HK-2 (cell line): ENCODE measurements around the gene PCDHA3.
"Not testable (repeated sequence)": the region's sequence is repeated elsewhere in the genome, so short reads cannot be mapped to it uniquely, and the experiment has no call there.

Experiments
- DNase-seq: peaks from one replicate; pipeline ENCODE4 v3.0.0-alpha.2; 2018; ENCODE audit not compliant: unreplicated experiment

PCDHA3 gene

DNA sequence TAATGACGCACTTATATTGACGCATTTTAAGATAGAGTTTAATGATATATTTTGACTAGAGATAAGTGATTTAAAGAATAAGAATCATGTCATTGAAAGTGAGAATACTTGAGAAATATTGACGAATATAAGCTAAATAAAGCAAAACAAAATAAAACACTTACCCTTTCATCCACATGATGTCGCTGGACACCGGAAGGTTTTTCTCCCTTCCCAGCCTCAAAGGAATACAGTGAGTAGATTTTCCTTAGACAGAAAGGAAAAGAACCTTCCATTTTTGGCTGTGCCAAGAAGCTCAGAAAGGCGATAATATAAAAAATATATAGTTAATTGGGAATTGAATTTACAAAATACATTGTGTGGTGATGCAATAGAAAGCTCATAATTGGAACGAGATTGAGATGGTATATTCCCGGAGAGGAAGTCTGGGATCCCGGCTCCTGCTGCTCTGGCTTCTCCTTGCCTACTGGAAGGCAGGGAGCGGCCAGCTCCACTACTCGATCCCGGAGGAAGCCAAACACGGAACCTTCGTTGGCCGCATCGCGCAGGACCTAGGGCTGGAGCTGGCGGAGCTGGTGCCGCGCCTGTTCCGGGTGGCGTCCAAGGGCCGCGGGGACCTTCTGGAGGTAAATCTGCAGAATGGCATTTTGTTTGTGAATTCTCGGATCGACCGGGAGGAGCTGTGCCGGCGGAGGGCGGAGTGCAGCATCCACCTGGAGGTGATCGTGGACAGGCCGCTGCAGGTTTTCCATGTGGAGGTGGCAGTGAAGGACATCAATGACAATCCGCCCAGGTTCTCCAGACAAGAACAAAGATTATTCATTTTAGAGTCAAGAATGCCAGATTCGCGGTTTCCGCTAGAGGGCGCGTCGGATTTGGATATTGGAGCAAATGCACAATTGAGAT, 20.8 kb downstream of the PCDHA3 start, which contains the start of gene PCDHA5:
Gene PCDHA5, plus strand, starts transcription at position 239 of the 906 bp plus-strand sequence.
- peak; percentile 16 for DNase-seq

- DNase-seq = no peak
These were observed 21.4 kb downstream of the PCDHA3 start for GRCh38 chr5:140822281-140822629.

DNA sequence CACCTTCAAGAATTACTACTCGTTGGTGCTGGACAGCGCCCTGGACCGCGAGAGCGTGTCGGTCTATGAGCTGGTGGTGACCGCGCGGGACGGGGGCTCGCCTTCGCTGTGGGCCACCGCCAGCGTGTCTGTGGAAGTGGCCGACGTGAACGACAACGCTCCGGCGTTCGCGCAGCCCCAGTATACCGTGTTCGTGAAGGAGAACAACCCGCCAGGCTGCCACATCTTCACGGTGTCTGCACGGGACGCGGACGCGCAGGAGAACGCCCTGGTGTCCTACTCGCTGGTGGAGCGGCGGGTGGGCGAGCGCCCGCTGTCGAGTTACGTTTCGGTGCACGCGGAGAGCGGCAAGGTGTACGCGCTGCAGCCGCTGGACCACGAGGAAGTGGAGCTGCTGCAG, 22.1 kb downstream of the PCDHA3 start:
- not testable (repeated sequence) for DNase-seq

DNA sequence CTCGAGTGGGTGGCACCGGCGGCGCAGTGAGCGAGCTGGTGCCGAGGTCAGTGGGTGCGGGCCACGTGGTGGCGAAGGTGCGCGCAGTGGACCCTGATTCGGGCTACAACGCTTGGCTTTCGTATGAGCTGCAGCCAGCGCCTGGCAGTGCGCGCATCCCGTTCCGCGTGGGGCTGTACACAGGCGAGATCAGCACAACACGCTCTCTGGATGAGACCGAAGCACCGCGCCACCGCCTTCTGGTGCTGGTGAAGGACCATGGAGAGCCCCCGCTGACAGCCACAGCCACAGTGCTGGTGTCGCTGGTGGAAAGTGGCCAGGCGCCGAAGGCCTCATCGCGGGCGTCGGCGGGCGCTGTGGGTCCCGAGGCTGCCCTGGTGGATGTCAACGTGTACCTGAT, 22.6 kb downstream of the PCDHA3 start:
- DNase-seq = no peak

GRCh38 chr5:140827704-140828361, 27.0 kb downstream of the PCDHA3 start, which contains the start of gene PCDHA6:
Gene PCDHA6, plus strand, starts transcription at chr5:140827960. Its CDS starts 132 bp downstream, at chr5:140828092.
- no peak for DNase-seq

- no peak for DNase-seq
These were observed 27.5 kb downstream of the PCDHA3 start for GRCh38 chr5:140828362-140828737.

DNA sequence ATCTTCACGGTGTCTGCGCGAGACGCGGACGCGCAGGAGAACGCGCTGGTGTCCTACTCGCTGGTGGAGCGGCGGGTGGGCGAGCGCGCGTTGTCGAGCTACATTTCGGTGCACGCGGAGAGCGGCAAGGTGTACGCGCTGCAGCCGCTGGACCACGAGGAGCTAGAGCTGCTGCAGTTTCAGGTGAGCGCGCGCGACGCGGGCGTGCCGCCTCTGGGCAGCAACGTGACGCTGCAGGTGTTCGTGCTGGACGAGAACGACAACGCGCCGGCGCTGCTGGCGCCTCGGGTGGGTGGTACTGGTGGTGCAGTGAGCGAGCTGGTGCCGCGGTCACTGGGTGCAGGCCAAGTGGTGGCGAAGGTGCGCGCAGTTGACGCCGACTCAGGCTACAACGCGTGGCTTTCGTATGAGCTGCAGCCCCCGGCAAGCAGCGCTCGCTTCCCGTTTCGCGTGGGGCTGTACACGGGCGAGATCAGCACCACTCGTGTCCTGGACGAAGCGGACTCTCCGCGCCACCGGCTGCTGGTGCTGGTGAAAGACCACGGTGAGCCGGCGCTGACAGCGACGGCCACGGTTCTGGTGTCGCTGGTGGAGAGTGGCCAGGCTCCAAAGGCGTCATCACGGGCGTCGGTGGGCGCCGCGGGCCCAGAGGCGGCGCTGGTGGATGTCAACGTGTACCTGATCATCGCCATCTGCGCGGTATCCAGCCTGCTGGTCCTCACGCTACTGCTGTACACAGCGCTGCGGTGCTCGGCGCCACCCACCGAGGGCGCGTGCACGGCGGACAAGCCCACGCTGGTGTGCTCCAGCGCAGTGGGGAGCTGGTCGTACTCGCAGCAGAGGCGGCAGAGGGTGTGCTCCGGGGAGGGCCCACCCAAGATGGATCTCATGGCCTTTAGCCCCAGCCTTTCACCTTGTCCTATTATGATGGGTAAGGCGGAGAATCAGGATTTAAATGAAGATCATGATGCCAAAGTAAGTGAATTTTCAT, 28.9 kb downstream of the PCDHA3 start:
- DNase-seq = not testable (repeated sequence)

DNA sequence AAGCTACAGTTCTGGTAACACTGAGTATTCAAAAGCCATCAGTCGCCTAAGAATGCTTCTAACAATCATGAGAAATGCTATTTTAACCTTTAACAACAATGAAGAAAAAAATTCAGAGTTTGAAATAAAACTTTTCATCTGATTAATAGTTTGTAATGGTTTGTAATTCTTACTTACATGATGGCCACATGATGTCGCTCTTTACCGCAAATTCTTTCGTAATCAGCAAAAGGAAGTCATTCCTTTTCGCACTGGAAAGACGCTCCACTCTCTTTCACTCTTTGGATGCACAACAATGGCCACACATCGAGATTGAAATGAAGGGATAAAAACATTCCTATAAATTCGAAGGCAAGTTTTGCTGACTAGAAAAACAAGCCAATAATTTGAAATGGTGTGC, 33.1 kb downstream of the PCDHA3 start, which contains the start of gene PCDHA7:
Gene PCDHA7, plus strand, starts transcription at position 277 of the 400 bp plus-strand sequence. Its CDS starts 115 bp downstream, at position 392.
- DNase-seq = no peak

- DNase-seq = not testable (repeated sequence)
These were observed 33.7 kb downstream of the PCDHA3 start for GRCh38 chr5:140834439-140835008.

GRCh38 chr5:140835622-140836510, 35.0 kb downstream of the PCDHA3 start:
- DNase-seq = no peak

DNA sequence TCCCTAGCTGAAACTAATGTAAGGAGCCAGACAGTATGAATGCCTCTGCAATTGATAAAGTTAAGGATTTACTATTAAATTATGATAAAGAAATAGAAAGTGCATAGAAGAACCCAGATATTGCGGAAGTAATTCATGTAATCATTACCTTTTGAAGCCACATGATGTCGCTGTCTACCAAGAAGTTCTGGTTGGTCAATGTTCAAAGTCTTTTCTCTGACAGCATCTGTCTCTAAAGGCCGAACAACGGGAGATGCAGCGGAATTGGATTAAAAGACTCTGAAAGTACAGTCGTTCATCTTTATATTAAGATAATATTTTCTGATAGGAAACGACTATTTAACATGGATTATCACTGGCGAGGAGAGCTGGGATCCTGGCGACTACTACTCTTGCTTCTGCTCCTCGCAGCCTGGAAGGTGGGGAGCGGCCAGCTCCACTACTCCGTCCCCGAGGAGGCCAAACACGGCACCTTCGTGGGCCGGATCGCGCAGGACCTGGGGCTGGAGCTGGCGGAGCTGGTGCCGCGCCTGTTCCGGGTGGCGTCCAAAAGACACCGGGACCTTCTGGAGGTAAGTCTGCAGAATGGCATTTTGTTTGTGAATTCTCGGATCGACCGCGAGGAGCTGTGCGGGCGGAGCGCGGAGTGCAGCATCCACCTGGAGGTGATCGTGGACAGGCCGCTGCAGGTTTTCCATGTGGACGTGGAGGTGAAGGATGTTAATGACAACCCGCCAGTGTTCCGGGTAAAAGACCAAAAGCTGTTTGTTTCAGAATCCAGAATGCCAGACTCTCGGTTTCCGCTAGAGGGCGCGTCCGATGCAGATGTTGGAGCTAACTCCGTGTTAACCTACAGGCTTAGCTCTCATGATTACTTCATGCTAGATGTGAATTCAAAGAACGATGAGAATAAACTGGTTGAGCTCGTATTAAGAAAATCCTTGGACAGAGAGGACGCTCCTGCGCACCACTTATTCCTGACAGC, 40.4 kb downstream of the PCDHA3 start, which contains the start of gene PCDHA8:
Gene PCDHA8, plus strand, starts transcription at position 210 of the 985 bp plus-strand sequence. Its CDS starts 135 bp downstream, at position 345.
- no peak for DNase-seq

DNA sequence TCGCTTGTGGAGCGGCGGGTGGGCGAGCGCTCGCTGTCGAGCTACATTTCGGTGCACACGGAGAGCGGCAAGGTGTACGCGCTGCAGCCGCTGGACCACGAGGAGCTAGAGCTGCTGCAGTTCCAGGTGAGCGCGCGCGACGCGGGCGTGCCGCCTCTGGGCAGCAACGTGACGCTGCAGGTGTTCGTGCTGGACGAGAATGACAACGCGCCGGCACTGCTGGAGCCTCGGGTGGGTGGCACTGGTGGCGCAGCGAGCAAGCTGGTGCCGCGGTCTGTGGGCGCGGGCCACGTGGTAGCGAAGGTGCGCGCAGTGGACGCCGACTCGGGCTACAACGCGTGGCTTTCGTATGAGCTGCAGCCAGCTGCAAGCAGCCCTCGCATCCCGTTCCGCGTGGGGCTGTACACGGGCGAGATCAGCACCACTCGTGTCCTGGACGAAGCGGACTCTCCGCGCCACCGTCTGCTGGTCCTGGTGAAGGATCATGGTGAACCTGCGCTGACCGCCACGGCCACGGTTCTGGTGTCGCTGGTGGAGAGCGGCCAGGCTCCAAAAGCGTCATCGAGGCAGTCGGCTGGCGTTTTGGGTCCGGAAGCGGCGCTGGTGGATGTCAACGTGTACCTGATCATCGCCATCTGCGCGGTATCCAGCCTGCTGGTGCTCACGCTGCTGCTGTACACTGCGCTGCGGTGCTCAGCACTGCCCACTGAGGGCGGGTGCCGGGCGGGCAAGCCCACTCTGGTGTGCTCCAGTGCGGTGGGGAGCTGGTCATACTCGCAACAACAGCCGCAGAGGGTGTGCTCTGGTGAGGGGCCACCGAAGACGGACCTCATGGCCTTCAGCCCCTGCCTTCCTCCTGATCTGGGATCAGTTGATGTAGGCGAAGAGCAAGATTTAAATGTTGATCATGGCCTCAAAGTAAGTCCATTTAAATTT, 42.2 kb downstream of the PCDHA3 start:
- no peak for DNase-seq

DNA sequence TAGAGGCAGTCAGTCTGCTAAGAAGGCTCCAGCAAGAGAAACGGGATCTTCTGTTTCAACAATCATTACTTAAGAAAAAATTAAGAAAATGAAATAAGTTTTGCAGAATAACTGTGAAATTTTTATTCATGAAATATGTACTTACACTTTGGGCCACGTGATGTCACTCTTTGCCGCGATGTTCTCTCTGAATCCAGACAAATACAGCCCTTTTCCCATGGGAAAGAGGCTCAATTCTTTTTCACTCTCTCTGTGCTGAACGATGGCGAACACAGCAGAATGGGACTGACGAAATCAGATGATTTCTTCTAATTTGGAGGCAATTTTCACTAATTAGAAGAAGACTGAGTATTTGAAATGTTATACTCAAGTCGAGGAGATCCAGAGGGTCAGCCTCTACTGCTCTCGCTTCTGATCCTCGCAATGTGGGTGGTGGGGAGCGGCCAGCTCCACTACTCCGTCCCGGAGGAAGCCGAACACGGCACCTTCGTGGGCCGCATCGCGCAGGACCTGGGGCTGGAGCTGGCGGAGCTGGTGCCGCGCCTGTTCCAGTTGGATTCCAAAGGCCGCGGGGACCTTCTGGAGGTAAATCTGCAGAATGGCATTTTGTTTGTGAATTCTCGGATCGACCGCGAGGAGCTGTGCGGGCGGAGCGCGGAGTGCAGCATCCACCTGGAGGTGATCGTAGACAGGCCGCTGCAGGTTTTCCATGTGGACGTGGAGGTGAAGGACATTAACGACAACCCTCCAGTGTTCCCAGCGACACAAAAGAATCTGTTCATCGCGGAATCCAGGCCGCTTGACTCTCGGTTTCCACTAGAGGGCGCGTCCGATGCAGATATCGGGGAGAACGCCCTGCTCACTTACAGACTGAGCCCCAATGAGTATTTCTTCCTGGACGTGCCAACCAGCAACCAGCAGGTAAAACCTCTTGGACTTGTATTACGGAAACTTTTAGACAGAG, 47.6 kb downstream of the PCDHA3 start, which contains the start of gene PCDHA9:
Gene PCDHA9, plus strand, starts transcription at position 244 of the 964 bp plus-strand sequence. Its CDS starts 114 bp downstream, at position 358.
- DNase-seq = not testable (repeated sequence)

GRCh38 chr5:140849831-140850634, 49.2 kb downstream of the PCDHA3 start:
- DNase-seq = not testable (repeated sequence)
